Embryonic facial prominence (tissue), 1 donor: Measurements from ENCODE around the gene ANKRD29.
"Not testable (repeated sequence)": the region's sequence is repeated elsewhere in the genome, so short reads cannot be mapped to it uniquely, and the experiment has no call there.

Source experiments
- DNase-seq: peaks from one replicate; pipeline ENCODE4 v3.0.0-alpha.2; 2016; ENCODE audit errors: extremely low spot score

ANKRD29 gene

DNA sequence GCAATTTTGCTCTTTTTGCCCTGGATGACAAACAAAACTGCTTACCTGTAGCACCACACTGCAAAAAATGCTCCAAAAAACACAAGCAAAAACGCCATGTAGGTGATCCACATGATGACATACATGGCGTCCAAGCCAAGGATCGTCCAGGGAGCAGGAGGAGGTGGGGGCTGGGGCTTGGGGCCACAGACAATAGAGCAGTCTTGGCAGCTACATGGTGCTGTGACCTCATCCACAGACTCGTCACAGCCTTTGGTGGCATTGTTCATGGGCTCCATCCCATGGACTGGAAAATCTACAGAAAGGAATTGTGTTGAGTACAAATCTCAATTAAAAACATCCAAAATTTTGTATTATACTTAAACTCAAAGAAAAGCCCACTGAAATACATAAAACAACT lies 102.5 kb downstream of the ANKRD29 start:
- DNase-seq: no peak

DNA sequence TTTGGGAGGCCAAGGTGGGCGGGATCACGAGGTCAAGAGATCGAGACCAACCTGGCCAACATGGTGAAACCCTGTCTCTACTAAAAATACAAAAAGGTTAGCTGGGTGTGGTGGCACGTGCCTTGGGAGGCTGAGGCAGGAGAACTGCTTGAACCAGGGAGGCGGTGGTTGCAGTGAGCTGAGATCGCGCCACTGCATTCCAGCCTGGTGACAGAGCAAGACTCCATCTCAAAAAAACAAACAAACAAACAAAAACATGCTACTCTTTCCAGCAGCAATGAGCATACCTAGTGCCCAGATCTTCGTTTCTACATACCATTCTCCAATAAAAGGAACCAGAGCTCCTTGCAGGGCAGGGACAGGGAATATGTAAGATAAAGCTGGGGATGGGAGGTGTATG lies 105.2 kb downstream of the ANKRD29 start:
- DNase-seq: not testable (repeated sequence)

DNA sequence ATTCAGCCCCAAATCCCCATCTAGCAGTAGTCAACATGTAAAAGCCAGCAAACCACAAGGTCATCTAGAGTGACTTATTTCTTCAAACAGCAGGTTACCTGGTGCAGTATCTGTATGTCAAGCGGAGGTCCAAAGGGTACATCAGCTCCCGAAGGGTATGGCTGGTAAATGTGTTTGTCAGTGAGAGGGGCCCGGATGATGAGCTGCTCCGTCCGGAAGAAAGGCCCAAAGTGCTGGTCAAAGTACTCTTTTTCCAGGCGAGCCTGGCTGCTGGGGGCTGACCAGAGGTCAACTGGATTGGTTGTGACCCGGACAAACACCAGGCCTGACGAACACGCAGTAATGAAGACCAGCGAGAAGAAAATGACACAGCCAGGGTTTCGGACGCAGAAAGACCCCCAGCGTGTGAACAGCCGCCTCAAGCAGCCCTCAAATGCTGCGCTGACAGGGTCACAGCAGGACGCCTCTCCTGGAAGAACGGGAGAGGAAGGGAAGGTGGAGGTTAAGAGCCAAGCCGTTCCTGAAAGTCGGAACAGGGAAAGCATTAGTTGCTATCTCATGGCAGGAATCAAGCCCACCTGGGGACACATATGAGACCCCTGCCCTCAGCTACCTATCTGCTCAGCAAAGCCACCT lies 106.4 kb downstream of the ANKRD29 start:
- DNase-seq: no peak

DNA sequence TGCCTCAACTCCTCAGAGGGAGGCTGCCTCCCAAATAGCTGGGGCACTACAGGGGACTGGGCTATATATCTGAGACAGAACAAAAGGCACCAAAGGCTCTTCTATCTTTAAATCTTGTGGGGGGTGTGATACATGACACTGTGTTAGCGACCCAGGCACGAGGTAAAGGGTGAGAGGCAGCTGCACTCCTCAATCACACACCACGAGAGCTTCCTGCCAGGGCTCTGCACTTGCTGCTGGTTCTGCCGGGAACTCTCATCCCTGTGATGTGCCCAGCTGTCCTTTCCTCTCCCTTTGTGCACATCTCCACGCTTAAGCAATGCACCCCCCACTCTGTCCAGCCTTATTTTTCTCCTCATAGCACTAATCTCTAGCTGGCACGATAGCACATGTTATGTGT lies 108.8 kb downstream of the ANKRD29 start:
- DNase-seq: no peak

DNA sequence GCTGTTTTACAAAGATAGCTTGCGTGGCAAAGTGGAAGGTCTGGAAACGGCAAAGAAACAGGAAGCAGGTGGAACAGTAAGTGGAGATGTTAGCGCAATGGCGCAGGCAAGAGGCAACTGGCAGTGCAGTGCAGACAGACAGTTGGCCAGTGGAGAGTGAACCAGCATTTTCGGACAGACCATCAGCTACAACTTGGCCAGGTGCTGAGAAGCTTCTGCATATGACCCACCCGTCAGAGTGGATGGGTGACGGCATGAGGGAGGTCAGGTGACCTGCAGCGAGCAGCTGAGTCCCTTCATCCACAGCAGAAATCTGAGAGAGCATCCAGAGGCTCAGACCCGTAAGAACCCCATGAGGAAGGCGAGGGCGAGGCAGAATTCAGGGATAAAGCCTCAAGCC lies 110.2 kb downstream of the ANKRD29 start:
- no peak for DNase-seq

DNA sequence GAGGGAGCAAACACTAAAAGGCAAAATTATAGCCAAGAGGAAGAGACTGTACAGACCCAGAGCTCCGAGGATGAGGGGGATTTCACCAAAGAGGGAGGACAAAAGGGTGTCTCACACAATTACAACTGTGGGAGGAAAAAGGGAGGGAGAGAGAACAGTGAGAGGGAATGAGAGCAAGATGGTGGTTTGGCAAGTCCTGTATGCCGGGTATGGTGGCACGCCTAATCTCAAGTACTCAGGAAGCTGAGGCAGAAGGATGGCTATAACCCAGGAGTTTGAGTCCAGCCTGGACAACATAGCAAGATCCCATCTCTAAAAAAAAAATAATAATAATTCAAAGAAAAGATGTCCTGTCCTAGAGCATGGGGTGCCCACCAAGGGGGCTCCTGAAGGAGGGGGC lies 110.7 kb downstream of the ANKRD29 start:
- DNase-seq: no peak

DNA sequence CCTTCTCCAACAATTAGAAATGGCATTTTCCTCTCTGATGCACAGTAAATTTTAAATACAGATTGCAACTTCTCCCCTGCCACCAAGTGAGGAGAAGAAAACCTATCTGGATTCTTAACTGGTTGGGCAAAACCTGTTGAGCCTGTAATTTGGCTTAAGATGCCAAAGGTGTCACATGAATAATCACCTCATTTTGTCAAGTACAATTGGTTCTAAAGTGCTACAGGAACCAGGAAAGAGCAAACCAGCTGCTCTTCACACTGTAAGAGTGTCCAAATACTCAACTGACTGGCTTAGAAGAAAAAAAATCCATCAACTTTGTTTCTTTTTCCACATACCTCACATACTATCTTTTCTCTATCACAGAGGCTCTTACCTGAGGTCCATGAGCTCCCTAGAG lies 111.8 kb downstream of the ANKRD29 start:
- DNase-seq: no peak
